Activated CD8-positive, alpha-beta memory T cell treated with anti-CD3 and anti-CD28 coated beads for 4 hours (primary cell): ENCODE data around the gene GNL1.
"Not testable (repeated sequence)": the region's sequence is repeated elsewhere in the genome, so short reads cannot be mapped to it uniquely, and the experiment has no call there.

ENCODE experiments used
- DNase-seq, 2 donors: peaks; one replicate each; pipeline ENCODE4 v3.0.0-alpha.2; 2020; ENCODE audit warnings: low read depth in 2 of 2

Gene GNL1

GRCh38 chr6:30529349-30529875, 26.9 kb downstream of the GNL1 start:
- not testable (repeated sequence) for DNase-seq

- DNase-seq = not testable (repeated sequence)
Observed at GRCh38 chr6:30526444-30526843, 29.8 kb downstream of the GNL1 start.

GRCh38 chr6:30521952-30522351, 34.3 kb downstream of the GNL1 start:
- DNase-seq = not testable (repeated sequence)

GRCh38 chr6:30521082-30521481, 35.2 kb downstream of the GNL1 start:
- not testable (repeated sequence) for DNase-seq

GRCh38 chr6:30520522-30520921, 35.8 kb downstream of the GNL1 start:
- DNase-seq = no peak

- not testable (repeated sequence) for DNase-seq
Observed at GRCh38 chr6:30518505-30519145, 37.7 kb downstream of the GNL1 start.

- not testable (repeated sequence) for DNase-seq
Observed at GRCh38 chr6:30517767-30518504, 38.4 kb downstream of the GNL1 start.

GRCh38 chr6:30516754-30517076, 39.6 kb downstream of the GNL1 start:
- DNase-seq = not testable (repeated sequence)

- peak; percentile 77 to 89 for DNase-seq
Observed at GRCh38 chr6:30515944-30516753, 40.1 kb downstream of the GNL1 start.

- no peak for DNase-seq
Observed at GRCh38 chr6:30515106-30515505, 41.2 kb downstream of the GNL1 start.

- no peak for DNase-seq
Observed at GRCh38 chr6:30513451-30513850, 42.8 kb downstream of the GNL1 start.

- DNase-seq = no peak
Observed at GRCh38 chr6:30511169-30511546, 45.1 kb downstream of the GNL1 start.

GRCh38 chr6:30510419-30511168, 45.7 kb downstream of the GNL1 start:
- DNase-seq = no peak

GRCh38 chr6:30508890-30509736, 47.2 kb downstream of the GNL1 start:
- DNase-seq = no peak

GRCh38 chr6:30507849-30508827, 48.2 kb downstream of the GNL1 start:
- no peak for DNase-seq

GRCh38 chr6:30500421-30501355, 55.6 kb downstream of the GNL1 start:
- DNase-seq = no peak

- not testable (repeated sequence) for DNase-seq
Observed at GRCh38 chr6:30498705-30499104, 57.6 kb downstream of the GNL1 start.

GRCh38 chr6:30497714-30498113, 58.6 kb downstream of the GNL1 start:
- DNase-seq = no peak

GRCh38 chr6:30497261-30497599, 59.1 kb downstream of the GNL1 start:
- DNase-seq = not testable (repeated sequence)
